Heart right ventricle (tissue), 16 donors: Measurements from ENCODE around the gene CD99. TPM values are rescaled to one million over a fixed set of nuclear protein-coding genes. Genes with fewer than 3 reads are reported as not detected.
"Not testable (repeated sequence)": the region's sequence is repeated elsewhere in the genome, so short reads cannot be mapped to it uniquely, and the experiment has no call there.

Experiments used
- ATAC-seq, 8 donors: fragments of 200-7000 bp; cut with Tn5 transposase; one replicate each; pipeline ENCODE4 v1.9.1; 2020; ENCODE audit warnings: mild to moderate bottlenecking in 8 of 8, moderate library complexity in 8 of 8, moderate number of reproducible peaks in 1 of 8
- DNase-seq, 2 donors: peaks; one replicate each; pipeline ENCODE4 v3.0.0-alpha.2; 2020
- H3K27ac ChIP-seq, 10 donors: fragments of 200-600 bp; sonication (generic) in 2 of 10; one replicate each; pipeline versions ENCODE4 v1.5.0 to v1.8.0; 2020 to 2022; ENCODE audit warnings: mild to moderate bottlenecking in 3 of 10
- H3K27me3 ChIP-seq, 7 donors: fragments of 200-600 bp; one replicate each; pipeline ENCODE4 v1.8.0; 2021 to 2022; ENCODE audit warnings: mild to moderate bottlenecking in 2 of 7
- H3K36me3 ChIP-seq, 9 donors: fragments of 200-600 bp; sonication (generic) in 1 of 9; one replicate each; pipeline versions ENCODE4 v1.5.0 to v1.8.0; 2020 to 2022; ENCODE audit warnings: mild to moderate bottlenecking in 2 of 9
- H3K4me1 ChIP-seq, 9 donors: fragments of 200-600 bp; sonication (generic) in 1 of 9; one replicate each; pipeline versions ENCODE4 v1.5.0 to v1.8.0; 2020 to 2022; ENCODE audit warnings: mild to moderate bottlenecking in 4 of 9
- H3K4me3 ChIP-seq, 10 donors: fragments of 200-600 bp; sonication (generic) in 2 of 10; one replicate each; pipeline versions ENCODE4 v1.5.0 to v1.8.0; 2020 to 2022; ENCODE audit warnings: mild to moderate bottlenecking in 7 of 10, moderate library complexity in 2 of 10
- H3K9me3 ChIP-seq, 11 donors: fragments of 200-600 bp in 10 of 11; sonication (generic) in 2 of 11; one replicate each; pipeline versions ENCODE4 v1.5.0 to v1.8.0; 2013 to 2022; ENCODE audit warnings: mild to moderate bottlenecking in 2 of 11, control low read depth in 1 of 11, moderate library complexity in 1 of 11
- CTCF ChIP-seq, 9 donors: fragments of 200-600 bp; sonication (generic) in 2 of 9; IDR thresholded peaks; one replicate each; pipeline versions ENCODE4 v1.5.0 to v1.8.0; 2021 to 2022; ENCODE audit warnings: antibody characterized with exemption in 9 of 9, mild to moderate bottlenecking in 5 of 9, moderate library complexity in 1 of 9
- WGBS, 2 donors: extraction: QIAGEN DNeasy Blood & Tissue Kit; methylation state at CpG; one replicate each; pipeline ENCODE4 v1.1.7; 2013; ENCODE audit warnings: inconsistent platforms in 1 of 2; 5-methylcytosine and 5-hydroxymethylcytosine counted together
- intact Hi-C, 10 donors: fragments of 100-400 bp; cut with DNase I; formaldehyde crosslinking; loops; one replicate each; pipeline versions ENCODE4 v1.11.1 to v1.14.2; 2022
- polyA plus RNA-seq, 2 donors: library from polyadenylated mRNA; stranded (reverse); fragments of 200-250 nt; gene quantifications; one replicate each; pipeline ENCODE4 v1.2.3, GENCODE V29; 2013
- total RNA-seq, 10 donors: library from RNA; stranded (reverse); fragmentation: NEBNext Ultra II Directional in 3 of 10; extraction: Animal tissue kit (Norgen Biotek cat#: 25700) in 3 of 10; gene quantifications; one replicate each; pipeline versions ENCODE4 v1.2.1 to v1.2.4, GENCODE V29; 2021 to 2023
- donor health status: Arrhythmogenic right ventricular cardiomyopathy.
- donor health status: ischemic (EF 13 %, LVEDD 7.1; RV severe dilation, severe dysfunction).
- donor health status: healthy with polysubstance abuse.
- donor health status: DM: no; HTN: yes; CAD: no.
- donor health status: DM: no; HTN: no; CAD: no.
- donor health status: ischemic (EF 25% LVEDD 6.9; RV normal size, moderate dysfunction).
- donor health status: ischemic (EF 25% LVEDD 5.7; RV mildly dilated, moderate dysfunction).
- donor health status: healthy.
- donor health status: DM: yes; HTN: yes; CAD: no.
- donor health status: Ischemic cardiomyopathy.
- donor health status: ischemic (EF 35%, LVEDD 5.7; RV mildly dilated, moderate dysfunction).
- donor health status: nonischemic (EF 11% LVEDD 7.7; RV severe dilation, severe dysfunction).
- donor health status: DM: yes; HTN: yes; CAD: no.
- donor health status: PGD.
- donor health status: ischemic (EF 29% LVEDD 5.4; RV normal size, mild dysfunction).
- donor health status: nonischemic (EF 23%, LVEDD 6.1; RV moderate dilation, normal function).

CD99 gene
- total and polyA plus RNA-seq, 12 donors, result 202 to 419 (median 261) TPM

- DNase-seq (no peak), ATAC-seq (no peak)
- no peak for TF ChIP-seq CTCF (IDR thresholded peaks at IDR 0.05)
- Histone ChIP-seq H3K9me3 (peaks cover 0 to 14% (median 0%) of the 10 kb centered on the region in 11 donors), H3K36me3 (no peaks in the 10 kb centered on the region), H3K4me3 (no peak overlapping the region), H3K27ac (no peak overlapping the region), H3K4me1 (no peaks in the 10 kb centered on the region), H3K27me3 (peaks cover 0 to 12% (median 7%) of the 10 kb centered on the region in 7 donors)
- intact Hi-C loops, result loop anchor here in 1 of 10 donors (2.0 kb wide), 1 partner anchor 119 kb away; no protein-coding TSS in a partner anchor
- 81 to 88% methylated on average over 5 of the region's 5 CpGs for whole genome bisulfite sequencing, 2 donors
These were observed 83.0 kb downstream of the CD99 start for GRCh38 chrX:2774057-2774456.

GRCh38 chrX:2774776-2775175, 83.7 kb downstream of the CD99 start:
- Histone ChIP-seq H3K27me3 (peaks cover 0 to 12% (median 7%) of the 10 kb centered on the region in 7 donors), H3K9me3 (peaks cover 0 to 14% (median 0%) of the 10 kb centered on the region in 11 donors), H3K36me3 (no peaks in the 10 kb centered on the region), H3K27ac (no peak overlapping the region), H3K4me1 (no peaks in the 10 kb centered on the region), H3K4me3 (no peak overlapping the region)
- intact Hi-C loops, result loop anchor here in 1 of 10 donors (2.0 kb wide), 1 partner anchor 118 kb away; no protein-coding TSS in a partner anchor
- 95 to 96% methylated on average over 3 of the region's 3 CpGs for WGBS, 2 donors
- no peak for ATAC-seq
- DNase-seq, result no peak
- TF ChIP-seq CTCF (IDR thresholded peaks at IDR 0.05), result no peak

- H3K4me3 ChIP-seq, intact Hi-C loops, H3K27ac ChIP-seq, H3K9me3 ChIP-seq, H3K36me3 ChIP-seq, DNase-seq, H3K27me3 ChIP-seq, H3K4me1 ChIP-seq, ATAC-seq: not testable (repeated sequence)
- WGBS, 2 donors, result 68 to 77% methylated on average over 12 of the region's 12 CpGs
These were observed 89.6 kb downstream of the CD99 start for GRCh38 chrX:2780472-2781225.

GRCh38 chrX:2781226-2781571, 90.1 kb downstream of the CD99 start:
- no peaks in the 10 kb centered on the region for H3K36me3 ChIP-seq
- H3K27me3 ChIP-seq, result peaks cover 0 to 8% (median 0%) of the 10 kb centered on the region in 7 donors
- DNase-seq (no peak), ATAC-seq (no peak)
- no peaks in the 10 kb centered on the region for H3K4me1 ChIP-seq
- 86 to 96% methylated on average over 1 of the region's 1 CpG for WGBS, 2 donors
- no peak overlapping the region for H3K27ac ChIP-seq
- H3K4me3 ChIP-seq, result no peak overlapping the region
- intact Hi-C loops, result no loop called here
- TF ChIP-seq CTCF (IDR thresholded peaks at IDR 0.05), result no peak
- H3K9me3 ChIP-seq, result no peaks in the 10 kb centered on the region

GRCh38 chrX:2781698-2782097, 90.6 kb downstream of the CD99 start:
- ATAC-seq, result no peak
- Histone ChIP-seq H3K4me1 (no peaks in the 10 kb centered on the region), H3K36me3 (no peaks in the 10 kb centered on the region), H3K9me3 (no peaks in the 10 kb centered on the region), H3K4me3 (no peak overlapping the region), H3K27ac (no peak overlapping the region), H3K27me3 (peaks cover 0 to 8% (median 0%) of the 10 kb centered on the region in 7 donors)
- DNase-seq, result no peak
- TF ChIP-seq CTCF (IDR thresholded peaks at IDR 0.05), result no peak
- WGBS, 2 donors, result 48 to 55% methylated on average over 6 of the region's 6 CpGs
- intact Hi-C loops, result no loop called here
